Measurements from ENCODE around the gene PLCH1. TPM values are rescaled to one million over a fixed set of nuclear protein-coding genes. Genes with fewer than 3 reads are reported as not detected.
"Not testable (repeated sequence)": the region's sequence is repeated elsewhere in the genome, so short reads cannot be mapped to it uniquely, and the experiment has no call there.

Gene PLCH1
- total RNA-seq, 6 donors from 2014 or later: 7.7 to 26.3 (median 13.6) TPM

GRCh38 chr3:155619118-155619915, 125.6 kb downstream of the PLCH1 start:
- no peak for ATAC-seq (ENCODE audit: low FRiP score in 2 of 2)
- no peak overlapping the region for H3K27ac ChIP-seq
- no peak for DNase-seq
- H3K27me3 ChIP-seq: no peaks in the 10 kb centered on the region
- no peaks in the 10 kb centered on the region for H3K4me1 ChIP-seq
- H3K4me3 ChIP-seq: no peak overlapping the region
- no peak for TF ChIP-seq POLR2AphosphoS5 (IDR thresholded peaks at IDR 0.05)
- TF ChIP-seq POLR2A (IDR thresholded peaks at IDR 0.05): no peak
- TF ChIP-seq CTCF (IDR thresholded peaks at IDR 0.05): no peak
- TF ChIP-seq EP300 (IDR thresholded peaks at IDR 0.05): no peak
- no peaks in the 10 kb centered on the region for H3K36me3 ChIP-seq
- peaks cover 0 to 8% (median 2%) of the 10 kb centered on the region in 4 donors for H3K9me3 ChIP-seq

- H3K4me1 ChIP-seq: no peaks in the 10 kb centered on the region
- ATAC-seq (ENCODE audit: low FRiP score in 2 of 2): no peak
- no peaks in the 10 kb centered on the region for H3K36me3 ChIP-seq
- no peak for TF ChIP-seq POLR2A (IDR thresholded peaks at IDR 0.05)
- H3K9me3 ChIP-seq: peaks cover 0 to 8% (median 2%) of the 10 kb centered on the region in 4 donors
- no peak for DNase-seq
- no peak overlapping the region for H3K4me3 ChIP-seq
- no peaks in the 10 kb centered on the region for H3K27me3 ChIP-seq
- no peak overlapping the region for H3K27ac ChIP-seq
Observed at GRCh38 chr3:155618543-155618942, 126.3 kb downstream of the PLCH1 start.

- peaks cover 0 to 8% (median 2%) of the 10 kb centered on the region in 4 donors for H3K9me3 ChIP-seq
- TF ChIP-seq CTCF (IDR thresholded peaks at IDR 0.05) (no peak), POLR2AphosphoS5 (IDR thresholded peaks at IDR 0.05) (no peak), EP300 (IDR thresholded peaks at IDR 0.05) (no peak), POLR2A (IDR thresholded peaks at IDR 0.05) (no peak)
- 97% methylated on average over 1 of the region's 1 CpG for WGBS, 2 donors
- no peaks in the 10 kb centered on the region for H3K27me3 ChIP-seq
- ATAC-seq (ENCODE audit: low FRiP score in 2 of 2) (no peak), DNase-seq (no peak)
- no peaks in the 10 kb centered on the region for H3K4me1 ChIP-seq
- H3K4me3 ChIP-seq: no peak overlapping the region
- no peaks in the 10 kb centered on the region for H3K36me3 ChIP-seq
- H3K27ac ChIP-seq: no peak overlapping the region
Observed at GRCh38 chr3:155617346-155617925, 127.4 kb downstream of the PLCH1 start.

- H3K27ac ChIP-seq; H3K4me3 ChIP-seq; H3K4me1 ChIP-seq; H3K36me3 ChIP-seq; ATAC-seq (ENCODE audit: low FRiP score in 2 of 2); DNase-seq; H3K9me3 ChIP-seq; H3K27me3 ChIP-seq: not testable (repeated sequence)
- 92 to 96% methylated on average over 1 of the region's 1 CpG for WGBS, 2 donors
Observed at GRCh38 chr3:155615141-155615540, 129.7 kb downstream of the PLCH1 start.

GRCh38 chr3:155614410-155614809, 130.5 kb downstream of the PLCH1 start:
- H3K4me1 ChIP-seq; ATAC-seq (ENCODE audit: low FRiP score in 2 of 2); H3K36me3 ChIP-seq; DNase-seq; H3K27ac ChIP-seq; H3K27me3 ChIP-seq; H3K9me3 ChIP-seq; H3K4me3 ChIP-seq: not testable (repeated sequence)

- ATAC-seq (ENCODE audit: low FRiP score in 2 of 2) (no peak), DNase-seq (no peak)
- H3K27me3 ChIP-seq: no peaks in the 10 kb centered on the region
Observed at GRCh38 chr3:155611456-155611855, 133.4 kb downstream of the PLCH1 start.

GRCh38 chr3:155609586-155609985, 135.3 kb downstream of the PLCH1 start:
- peaks cover 0 to 3% (median 0%) of the 10 kb centered on the region in 4 donors for H3K9me3 ChIP-seq
- no peak for ATAC-seq (ENCODE audit: low FRiP score in 2 of 2)

More at GRCh38 chr3:155611456-155611855, 133.4 kb downstream of the PLCH1 start:
- no peaks in the 10 kb centered on the region for H3K36me3 ChIP-seq
- TF ChIP-seq POLR2AphosphoS5 (IDR thresholded peaks at IDR 0.05) (no peak), EP300 (IDR thresholded peaks at IDR 0.05) (no peak), POLR2A (IDR thresholded peaks at IDR 0.05) (no peak)
- H3K27ac ChIP-seq: no peak overlapping the region
- no peaks in the 10 kb centered on the region for H3K4me1 ChIP-seq
- peaks cover 0 to 8% (median 2%) of the 10 kb centered on the region in 4 donors for H3K9me3 ChIP-seq
- no peak overlapping the region for H3K4me3 ChIP-seq

More at GRCh38 chr3:155609586-155609985, 135.3 kb downstream of the PLCH1 start:
- H3K4me1 ChIP-seq: no peaks in the 10 kb centered on the region
- H3K4me3 ChIP-seq: no peak overlapping the region
- DNase-seq: no peak
- H3K36me3 ChIP-seq: no peaks in the 10 kb centered on the region
- H3K27me3 ChIP-seq: no peaks in the 10 kb centered on the region
- TF ChIP-seq EP300 (IDR thresholded peaks at IDR 0.05) (no peak), POLR2A (IDR thresholded peaks at IDR 0.05) (no peak), POLR2AphosphoS5 (IDR thresholded peaks at IDR 0.05) (no peak), CTCF (IDR thresholded peaks at IDR 0.05) (no peak)
- H3K27ac ChIP-seq: no peak overlapping the region
